ENCODE results near the gene SPTLC2. TPM values are rescaled to one million over a fixed set of nuclear protein-coding genes. Genes with fewer than 3 reads are reported as not detected.

The SPTLC2 gene
- total and polyA plus RNA-seq, 2 of the 8 experiments (the other 6 are each of a cell fraction or from before 2014, with no cell fraction given), result 8.9 to 35.1 TPM

GRCh38 chr14:77524536-77524935 is 91.9 kb downstream of the SPTLC2 start (continued):
- no peak for TF ChIP-seq CHD7 (IDR thresholded peaks at IDR 0.05; ENCODE audit: insufficient replicate concordance, low read length)
- no peak for TF ChIP-seq EGR1 (IDR thresholded peaks at IDR 0.05; ENCODE audit: borderline replicate concordance, low read depth, low read length)
- no peak for TF ChIP-seq EZH2 (IDR thresholded peaks at IDR 0.05; ENCODE audit: low read depth, low read length, severe bottlenecking)
- no peak for TF ChIP-seq ATF2 (IDR thresholded peaks at IDR 0.05; ENCODE audit: low read length)
